Testis (tissue), 2 donors: Measurements from ENCODE around the gene NSA2.

Experiments
- CTCF ChIP-seq, 3 experiments: fragments of 450-650 bp in 2 of 3; fragments of 200-600 bp in 1 of 3; sonication (generic) in 1 of 3; IDR thresholded peaks; one replicate each; pipeline ENCODE4 v1.5.1; 2016 to 2019; ENCODE audit warnings: antibody characterized with exemption in 3 of 3, mild to moderate bottlenecking in 2 of 3, moderate library complexity in 1 of 3
- POLR2A ChIP-seq: fragments of 450-650 bp; IDR thresholded peaks from one replicate; pipeline ENCODE4 v1.6.1; 2017; ENCODE audit warnings: antibody characterized with exemption, mild to moderate bottlenecking, moderate library complexity

DNA sequence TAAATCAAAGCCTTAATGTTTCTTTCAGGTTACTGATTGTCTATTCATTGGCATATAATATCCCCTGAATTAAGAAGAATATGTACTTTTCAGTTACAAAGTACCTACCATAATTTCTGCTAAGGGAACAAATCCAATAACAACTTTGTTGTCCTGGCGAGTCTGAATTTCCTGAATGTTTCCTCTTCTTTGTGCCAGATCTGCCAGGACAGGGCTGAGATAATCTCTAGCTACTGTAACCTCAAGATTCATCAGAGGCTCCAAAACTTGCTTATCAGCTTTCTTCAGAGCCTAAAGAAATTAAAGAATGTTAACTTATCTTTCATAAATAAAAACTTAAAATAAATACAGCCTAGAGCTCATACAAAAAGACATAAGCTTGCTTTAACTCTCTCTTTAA lies 44.8 kb upstream of the NSA2 start:
- TF ChIP-seq CTCF (IDR thresholded peaks at IDR 0.05) (no peak), POLR2A (no peak)
